MM.1S (cell line): ENCODE measurements around the gene LDLRAD4.

Experiments
- EZH2 ChIP-seq: fragments of 300-600 bp; sonication (generic); optimal IDR thresholded peaks from 2 replicates; pipeline ENCODE3; 2017; ENCODE audit warnings: low read depth, mild to moderate bottlenecking, antibody characterized with exemption, low read length, mixed read lengths
- EZH2phosphoT487 ChIP-seq: fragments of 300-600 bp; sonication (generic); IDR thresholded peaks from 2 replicates; pipeline ENCODE4 v1.6.1; 2018; ENCODE audit warnings: antibody characterized with exemption, low read length
- TF ChIP-seq, protein P1 (sequence below): fragments of 300-600 bp; sonication (generic); IDR thresholded peaks from 2 replicates; pipeline ENCODE4 v1.5.1; 2016; ENCODE audit warnings: antibody characterized with exemption, low read length, mixed read lengths

DNA sequence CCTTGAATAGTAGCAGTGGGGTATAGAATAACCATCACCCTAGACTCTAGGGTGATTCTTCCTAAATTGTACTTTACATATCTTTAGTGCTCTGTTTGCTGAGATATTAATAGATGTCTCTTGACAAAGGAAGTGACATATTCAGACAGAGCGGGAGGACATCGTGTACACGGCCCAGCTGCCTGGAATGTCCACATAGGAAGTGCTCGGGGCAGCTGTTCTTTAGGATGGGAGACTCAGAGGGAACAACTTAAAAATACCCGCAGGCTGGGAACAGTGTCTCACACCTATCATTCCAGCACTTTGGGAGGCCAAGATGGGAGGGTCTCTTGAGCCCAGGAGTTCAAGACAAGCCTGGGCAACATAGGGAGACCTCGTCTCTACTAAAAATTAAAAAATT is 301.7 kb downstream of the LDLRAD4 start:
- TF ChIP-seq, protein P1, sequence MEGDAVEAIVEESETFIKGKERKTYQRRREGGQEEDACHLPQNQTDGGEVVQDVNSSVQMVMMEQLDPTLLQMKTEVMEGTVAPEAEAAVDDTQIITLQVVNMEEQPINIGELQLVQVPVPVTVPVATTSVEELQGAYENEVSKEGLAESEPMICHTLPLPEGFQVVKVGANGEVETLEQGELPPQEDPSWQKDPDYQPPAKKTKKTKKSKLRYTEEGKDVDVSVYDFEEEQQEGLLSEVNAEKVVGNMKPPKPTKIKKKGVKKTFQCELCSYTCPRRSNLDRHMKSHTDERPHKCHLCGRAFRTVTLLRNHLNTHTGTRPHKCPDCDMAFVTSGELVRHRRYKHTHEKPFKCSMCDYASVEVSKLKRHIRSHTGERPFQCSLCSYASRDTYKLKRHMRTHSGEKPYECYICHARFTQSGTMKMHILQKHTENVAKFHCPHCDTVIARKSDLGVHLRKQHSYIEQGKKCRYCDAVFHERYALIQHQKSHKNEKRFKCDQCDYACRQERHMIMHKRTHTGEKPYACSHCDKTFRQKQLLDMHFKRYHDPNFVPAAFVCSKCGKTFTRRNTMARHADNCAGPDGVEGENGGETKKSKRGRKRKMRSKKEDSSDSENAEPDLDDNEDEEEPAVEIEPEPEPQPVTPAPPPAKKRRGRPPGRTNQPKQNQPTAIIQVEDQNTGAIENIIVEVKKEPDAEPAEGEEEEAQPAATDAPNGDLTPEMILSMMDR = no peak
- TF ChIP-seq EZH2 (no peak), EZH2phosphoT487 (no peak)
